ENCODE data around the gene NEDD4L. TPM values are rescaled to one million over a fixed set of nuclear protein-coding genes. Genes with fewer than 3 reads are reported as not detected.

NEDD4L gene
- total RNA-seq, 4 donors from 2014 or later, result 44.0 to 104 (median 59.6) TPM

DNA sequence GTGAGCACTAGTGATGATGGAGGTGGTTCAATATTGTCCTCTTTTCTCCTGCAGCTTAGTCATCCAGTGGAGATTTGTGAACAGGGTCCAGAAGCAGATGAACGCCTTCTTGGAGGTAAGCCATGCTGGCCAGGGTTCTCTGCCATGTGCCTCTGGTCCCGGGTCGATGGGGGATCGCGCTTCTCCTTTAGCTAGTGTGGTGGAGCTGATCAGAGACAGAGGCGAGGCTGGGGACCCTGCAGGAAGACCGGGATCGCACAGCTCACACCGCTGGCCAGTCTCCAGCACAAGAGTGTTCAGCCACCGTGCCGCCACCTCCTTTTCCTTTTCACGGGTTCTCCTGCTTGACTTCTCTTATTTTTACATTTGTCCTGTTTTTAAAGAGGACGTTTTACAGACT lies 341.4 kb downstream of the NEDD4L start:
- Histone ChIP-seq H3K9me3 (no peaks in the 10 kb centered on the region), H3K27ac (no peak overlapping the region), H3K4me3 (no peak overlapping the region), H3K36me3 (peaks cover 23% of the 10 kb centered on the region), H3K27me3 (no peaks in the 10 kb centered on the region), H3K4me1 (no peaks in the 10 kb centered on the region)
- TF ChIP-seq EP300 (IDR thresholded peaks at IDR 0.05) (no peak), CTCF (IDR thresholded peaks at IDR 0.05) (no peak), POLR2A (IDR thresholded peaks at IDR 0.05) (no peak), POLR2AphosphoS5 (IDR thresholded peaks at IDR 0.05) (no peak)
- no peak for DNase-seq (ENCODE audit: low spot score in 2 of 2)
- WGBS, result 89% methylated on average over 13 of the region's 13 CpGs

GRCh38 chr18:58386780-58387179 lies 342.8 kb downstream of the NEDD4L start:
- Histone ChIP-seq H3K27me3 (no peaks in the 10 kb centered on the region), H3K27ac (no peak overlapping the region), H3K36me3 (peaks cover 20% of the 10 kb centered on the region), H3K4me3 (no peak overlapping the region), H3K9me3 (no peaks in the 10 kb centered on the region), H3K4me1 (peaks cover 2% of the 10 kb centered on the region)
- WGBS, result 97% methylated on average over 14 of the region's 14 CpGs
- TF ChIP-seq CTCF (IDR thresholded peaks at IDR 0.05) (no peak), EP300 (IDR thresholded peaks at IDR 0.05) (no peak), POLR2A (IDR thresholded peaks at IDR 0.05) (no peak), POLR2AphosphoS5 (IDR thresholded peaks at IDR 0.05) (no peak)
- DNase-seq (ENCODE audit: low spot score in 2 of 2), result no peak

DNA sequence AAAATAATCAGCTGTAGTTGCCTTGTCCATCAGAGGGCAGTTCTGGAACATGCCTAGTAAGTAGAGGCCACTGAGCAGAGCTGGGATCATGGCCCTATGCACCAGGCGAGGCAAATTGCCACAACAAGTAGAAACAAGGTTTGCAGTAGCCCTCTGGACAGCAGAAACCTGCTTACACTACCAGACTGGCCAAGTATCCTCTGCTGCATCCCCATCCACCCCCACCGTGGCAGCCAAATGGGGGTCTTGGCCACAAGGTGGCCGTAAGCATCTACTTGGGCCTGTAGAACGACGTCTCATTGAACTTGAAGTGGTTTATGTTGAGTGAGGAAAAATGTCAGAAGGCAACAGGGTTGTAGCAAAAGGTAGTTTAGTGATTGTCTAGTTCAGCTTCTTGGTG lies 343.7 kb downstream of the NEDD4L start:
- TF ChIP-seq EP300 (IDR thresholded peaks at IDR 0.05) (no peak), POLR2AphosphoS5 (IDR thresholded peaks at IDR 0.05) (no peak), CTCF (IDR thresholded peaks at IDR 0.05) (no peak), POLR2A (IDR thresholded peaks at IDR 0.05) (no peak)
- no peak overlapping the region for H3K27ac ChIP-seq
- H3K4me1 ChIP-seq, result peaks cover 7% of the 10 kb centered on the region
- WGBS, result 91% methylated on average over 5 of the region's 5 CpGs
- no peaks in the 10 kb centered on the region for H3K27me3 ChIP-seq
- peaks cover 20% of the 10 kb centered on the region for H3K36me3 ChIP-seq
- peak in 1 of 2 donors; percentile 21 for DNase-seq (ENCODE audit: low spot score in 2 of 2)
- no peaks in the 10 kb centered on the region for H3K9me3 ChIP-seq
- no peak overlapping the region for H3K4me3 ChIP-seq

GRCh38 chr18:58388736-58389135 lies 344.7 kb downstream of the NEDD4L start:
- H3K4me3 ChIP-seq, result no peak overlapping the region
- H3K27ac ChIP-seq, result no peak overlapping the region
- H3K36me3 ChIP-seq, result peaks cover 16% of the 10 kb centered on the region
- TF ChIP-seq CTCF (IDR thresholded peaks at IDR 0.05) (no peak), POLR2AphosphoS5 (IDR thresholded peaks at IDR 0.05) (no peak), EP300 (IDR thresholded peaks at IDR 0.05) (no peak), POLR2A (IDR thresholded peaks at IDR 0.05) (no peak)
- H3K27me3 ChIP-seq, result no peaks in the 10 kb centered on the region
- peaks cover 7% of the 10 kb centered on the region for H3K4me1 ChIP-seq
- no peaks in the 10 kb centered on the region for H3K9me3 ChIP-seq
- peak in 1 of 2 donors; percentile 55 for DNase-seq (ENCODE audit: low spot score in 2 of 2)
- 97% methylated on average over 14 of the region's 14 CpGs for WGBS

DNA sequence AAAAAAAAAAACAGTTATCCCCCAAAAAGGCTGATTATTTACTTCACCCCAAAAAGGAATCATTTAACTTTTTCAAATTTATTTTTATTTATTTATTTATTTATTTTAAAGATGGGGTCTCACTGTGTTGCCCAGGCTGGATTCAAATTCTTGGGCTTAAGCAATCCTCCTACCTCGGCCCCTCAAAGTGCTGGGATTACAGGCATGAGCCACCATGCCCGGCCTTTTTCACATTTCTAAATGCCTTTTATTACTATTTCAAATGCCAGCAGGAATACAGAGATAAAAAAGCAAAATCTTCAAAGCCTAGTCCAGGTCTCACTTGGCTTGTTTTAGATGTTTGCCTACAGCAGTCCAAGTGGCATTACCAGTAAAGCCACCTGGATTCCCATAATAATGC lies 345.7 kb downstream of the NEDD4L start:
- Histone ChIP-seq H3K36me3 (peaks cover 13% of the 10 kb centered on the region), H3K9me3 (no peaks in the 10 kb centered on the region), H3K4me3 (no peak overlapping the region), H3K27me3 (no peaks in the 10 kb centered on the region), H3K27ac (no peak overlapping the region), H3K4me1 (peaks cover 7% of the 10 kb centered on the region)
- 96% methylated on average over 2 of the region's 2 CpGs for WGBS
- no peak for TF ChIP-seq EP300 (IDR thresholded peaks at IDR 0.05)
- no peak for TF ChIP-seq POLR2A (IDR thresholded peaks at IDR 0.05)
- TF ChIP-seq POLR2AphosphoS5 (IDR thresholded peaks at IDR 0.05), result no peak
- no peak for TF ChIP-seq CTCF (IDR thresholded peaks at IDR 0.05)
- DNase-seq (ENCODE audit: low spot score in 2 of 2), result no peak
